Endothelial cell of umbilical vein (primary cell): ENCODE results near the gene PLA2G4E. TPM values are rescaled to one million over a fixed set of nuclear protein-coding genes. Genes with fewer than 3 reads are reported as not detected.

Experiments used
- BruUV-seq: library from RNA; stranded (reverse); fragments of 400-500 nt; replicated peaks from 2 replicates; lab custom pipeline; 2021; lab: Mats Ljungman, UMichigan
- CTCF ChIA-PET: fragments of 300-600, 350-600 bp; sonication (Branson Sonifier 250); formaldehyde crosslinking; loops from one replicate; lab custom pipeline; 2021; ENCODE audit warnings: antibody characterized with exemption, inconsistent platforms; lab: Charles Lee
- POLR2A ChIA-PET: fragments of 300-600, 350-600 bp; sonication (Branson Sonifier 250); formaldehyde crosslinking; loops from one replicate; lab custom pipeline; 2021; ENCODE audit warnings: antibody characterized with exemption, inconsistent platforms; lab: Charles Lee
- DNase-seq: peaks from one replicate; pipeline ENCODE4 v3.0.0-alpha.2; 2011; ENCODE audit warnings: low read depth, low spot score
- FAIRE-seq: peaks from 2 replicates; lab custom pipeline; 2011; peaks lifted over from hg19 to GRCh38; lab: Jason Lieb, UNC
- H2AFZ ChIP-seq: 2 replicates; pipeline ENCODE4 v1.6.0; 2012; ENCODE audit warnings: low read depth, low read length, control low read depth, inconsistent platforms
- H3K27ac ChIP-seq: 2 replicates; pipeline ENCODE4 v1.5.1; 2011; ENCODE audit warnings: low read depth, mild to moderate bottlenecking, control low read depth, low read length, moderate library complexity; ENCODE audit not compliant: insufficient read depth
- H3K27me3 ChIP-seq, 2 experiments: 2 replicates each; pipeline versions ENCODE4 v1.6.0 to v1.6.1; 2011; ENCODE audit warnings: low read length in 2 of 2, mixed read lengths in 1 of 2; ENCODE audit not compliant: control insufficient read depth in 2 of 2, insufficient read depth in 2 of 2
- H3K36me3 ChIP-seq, 2 experiments: 2 replicates in 1 of 2; 3 replicates in 1 of 2; pipeline ENCODE4 v1.5.1; 2011; ENCODE audit warnings: low read length in 2 of 2, mild to moderate bottlenecking in 1 of 2, moderate library complexity in 1 of 2; ENCODE audit not compliant: control insufficient read depth in 2 of 2, insufficient read depth in 2 of 2; ENCODE audit errors: extremely low read depth in 1 of 2
- H3K4me1 ChIP-seq: 3 replicates; pipeline ENCODE4 v1.5.1; 2011; ENCODE audit warnings: mild to moderate bottlenecking, low read length; ENCODE audit not compliant: control insufficient read depth, insufficient read depth; ENCODE audit errors: extremely low read depth
- H3K4me2 ChIP-seq: 2 replicates; pipeline ENCODE4 v1.6.1; 2011; ENCODE audit warnings: low read length, control low read depth, mixed read lengths; ENCODE audit not compliant: insufficient read depth
- H3K4me3 ChIP-seq, 3 experiments: fragments of 200-600 bp in 1 of 3; sonication (generic), shearing (Covaris generic) in 1 of 3; replicated peaks in 1 of 3; 2 replicates each; pipeline ENCODE4 v1.5.1; 2011 to 2016; ENCODE audit warnings: control low read depth in 3 of 3, low read length in 3 of 3, mild to moderate bottlenecking in 2 of 3, inconsistent platforms in 1 of 3, low read depth in 1 of 3, moderate library complexity in 1 of 3; ENCODE audit not compliant: insufficient read depth in 1 of 3
- H3K79me2 ChIP-seq: 2 replicates; pipeline ENCODE4 v1.6.0; 2012; ENCODE audit warnings: low read length, inconsistent platforms; ENCODE audit not compliant: control insufficient read depth, insufficient read depth
- H3K9ac ChIP-seq: replicated peaks from 2 replicates; pipeline ENCODE3; 2011; ENCODE audit warnings: low read length, control low read depth; ENCODE audit not compliant: insufficient read depth; ENCODE audit errors: extremely low read depth
- H3K9me1 ChIP-seq: replicated peaks from 3 replicates; pipeline ENCODE4 v1.6.0; 2011; ENCODE audit warnings: mild to moderate bottlenecking, low read length; ENCODE audit not compliant: control insufficient read depth, insufficient read depth; ENCODE audit errors: extremely low read depth
- H3K9me3 ChIP-seq: replicated peaks from 2 replicates; pipeline ENCODE4 v1.5.1; 2012; ENCODE audit warnings: low read length, inconsistent platforms; ENCODE audit not compliant: control insufficient read depth, insufficient read depth
- H4K20me1 ChIP-seq: replicated peaks from 2 replicates; pipeline ENCODE3; 2011; ENCODE audit warnings: mild to moderate bottlenecking, low read length; ENCODE audit not compliant: control insufficient read depth, insufficient read depth; ENCODE audit errors: extremely low read depth
- CTCF ChIP-seq, 2 donors: IDR thresholded peaks; 1 replicate in 1 of 2; 2 replicates in 1 of 2; pipeline ENCODE4 v1.5.1; 2011; ENCODE audit warnings: low read length in 2 of 2, mild to moderate bottlenecking in 2 of 2, moderate library complexity in 2 of 2, control low read depth in 1 of 2, inconsistent platforms in 1 of 2, low read depth in 1 of 2; ENCODE audit not compliant: insufficient read depth in 1 of 2; ENCODE audit errors: extremely low read depth in 1 of 2
- EZH2 ChIP-seq: IDR thresholded peaks from 2 replicates; pipeline ENCODE4 v1.6.1; 2012; ENCODE audit warnings: borderline replicate concordance, low read depth, mild to moderate bottlenecking, moderate library complexity, low read length, inconsistent platforms; ENCODE audit not compliant: severe bottlenecking
- FOS ChIP-seq: IDR thresholded peaks from 2 replicates; pipeline ENCODE4 v1.6.1; 2011; ENCODE audit warnings: mild to moderate bottlenecking, low read length, moderate library complexity, borderline replicate concordance; ENCODE audit not compliant: insufficient read depth
- GATA2 ChIP-seq: IDR thresholded peaks from 2 replicates; pipeline ENCODE4 v1.7.0; 2011; ENCODE audit warnings: low read depth, mild to moderate bottlenecking, moderate library complexity, mixed read lengths, low read length; ENCODE audit not compliant: insufficient read length, insufficient read depth
- JUN ChIP-seq: IDR thresholded peaks from 2 replicates; pipeline ENCODE4 v1.6.1; 2011; ENCODE audit warnings: borderline replicate concordance, low read depth; ENCODE audit not compliant: insufficient read length, insufficient read depth
- MAX ChIP-seq: IDR thresholded peaks from 2 replicates; pipeline ENCODE4 v1.6.1; 2011; ENCODE audit not compliant: insufficient read depth, insufficient read length
- MYC ChIP-seq: IDR thresholded peaks from one replicate; pipeline ENCODE4 v1.6.1; 2011; ENCODE audit warnings: mild to moderate bottlenecking, low read depth, low read length
- POLR2A ChIP-seq: IDR thresholded peaks from 2 replicates; pipeline ENCODE4 v1.6.1; 2012; ENCODE audit warnings: low read depth, mild to moderate bottlenecking, control low read depth, low read length
- POLR2AphosphoS5 ChIP-seq: IDR thresholded peaks from 2 replicates; pipeline ENCODE4 v1.6.1; 2012; ENCODE audit warnings: low read depth, mild to moderate bottlenecking, control low read depth, low read length, moderate library complexity; ENCODE audit not compliant: insufficient read depth
- dilution Hi-C: fragments of 300-500 bp; cut with MboI; formaldehyde crosslinking; loops from one replicate; pipeline ENCODE4 v1.15.0; 2019; ENCODE audit warnings: low sequenced_read_pairs; ENCODE audit not compliant: extremely low pct_ligation_motif_present
- intact Hi-C: fragments of 100-400 bp; cut with micrococcal nuclease; formaldehyde crosslinking; loops from one replicate; pipeline ENCODE4 v1.10.0; 2022
- polyA plus RNA-seq, 4 experiments: library from polyadenylated mRNA; depleted of rRNA in 3 of 4; stranded (reverse) in 3 of 4; unstranded in 1 of 4; fragments of >200 nt; gene quantifications; 2 replicates each; pipeline versions ENCODE4 v1.2.1 to v1.2.3, GENCODE V29; 2011 to 2012; ENCODE audit warnings: missing spikeins in 1 of 4
- total RNA-seq: library from RNA; stranded (reverse); gene quantifications from 2 replicates; pipeline ENCODE4 v1.2.3, GENCODE V29; 2021

PLA2G4E gene
- total and polyA plus RNA-seq, 2 donors (not counting 3 experiments of a cell fraction or from before 2014, with no cell fraction given) = not detected

GRCh38 chr15:42050484-42051255 is 29.8 kb upstream of the PLA2G4E start:
- no peaks in the 10 kb centered on the region for H3K79me2 ChIP-seq
- no peak overlapping the region for H3K4me2 ChIP-seq
- TF ChIP-seq GATA2 (no peak), JUN (no peak), EZH2 (no peak), MAX (no peak), CTCF (IDR thresholded peaks at IDR 0.05; ENCODE audit: extremely low read depth in 1 of 2, insufficient read depth in 1 of 2, low read depth in 1 of 2, low read length in 2 of 2) (no peak), MYC (no peak), POLR2A (no peak), POLR2AphosphoS5 (no peak), FOS (no peak)
- no peaks in the 10 kb centered on the region for H3K9me1 ChIP-seq
- DNase-seq = no peak
- POLR2A ChIA-PET = interaction anchor here (0.6 kb wide), 1 partner anchor 53 kb away, joined by 8 read pairs; no protein-coding TSS in a partner anchor
- no peak overlapping the region for H3K4me3 ChIP-seq
- FAIRE-seq = no peak
- peaks cover 7 to 9% of the 10 kb centered on the region in 2 experiments for H3K27me3 ChIP-seq
- CTCF ChIA-PET = interaction anchor here (2.5 to 7.8 kb wide), 2 partner anchors 9 to 58 kb away, joined by 9 to 116 read pairs; no protein-coding TSS in a partner anchor
- no TSS peak for BruUV-seq
- no peaks in the 10 kb centered on the region for H3K4me1 ChIP-seq
- no peaks in the 10 kb centered on the region for H4K20me1 ChIP-seq
- no peaks in the 10 kb centered on the region for H3K36me3 ChIP-seq
- no peak overlapping the region for H3K9ac ChIP-seq
- dilution Hi-C loops = no loop called here
- H3K9me3 ChIP-seq = no peaks in the 10 kb centered on the region
- no peak overlapping the region for H3K27ac ChIP-seq
- intact Hi-C loops = loop anchor here (10.0 kb wide), 1 partner anchor 136 kb away; no protein-coding TSS in a partner anchor
- no peak overlapping the region for H2AFZ ChIP-seq
